Psoas muscle (tissue), 8 donors: Measurements from ENCODE around the gene PLXDC2. TPM values are rescaled to one million over a fixed set of nuclear protein-coding genes. Genes with fewer than 3 reads are reported as not detected.

Experiments
- ATAC-seq, 4 donors: fragments of 200-7000 bp; cut with Tn5 transposase; one replicate each; pipeline ENCODE4 v1.9.1; 2020; ENCODE audit warnings: moderate library complexity in 3 of 4, mild to moderate bottlenecking in 2 of 4
- DNase-seq, 2 donors: peaks; one replicate each; pipeline ENCODE4 v3.0.0-alpha.2; 2020
- H3K27ac ChIP-seq: fragments of 200-600 bp; one replicate; pipeline ENCODE4 v1.8.0; 2022
- H3K27me3 ChIP-seq, 3 donors: fragments of 200-600 bp in 1 of 3; one replicate each; pipeline versions ENCODE4 v1.6.1 to v1.8.0; 2013 to 2022; ENCODE audit warnings: low read length in 2 of 3, mild to moderate bottlenecking in 2 of 3, moderate library complexity in 1 of 3; ENCODE audit not compliant: insufficient read depth in 3 of 3
- H3K36me3 ChIP-seq, 2 donors: fragments of 200-600 bp in 1 of 2; one replicate each; pipeline versions ENCODE4 v1.6.1 to v1.8.0; 2013 to 2022; ENCODE audit warnings: low read depth in 1 of 2, mild to moderate bottlenecking in 1 of 2, moderate library complexity in 1 of 2; ENCODE audit not compliant: insufficient read depth in 1 of 2
- H3K4me1 ChIP-seq: fragments of 200-600 bp; one replicate; pipeline ENCODE4 v1.8.0; 2022
- H3K4me3 ChIP-seq: fragments of 200-600 bp; one replicate; pipeline ENCODE4 v1.8.0; 2022; ENCODE audit warnings: mild to moderate bottlenecking
- H3K9me3 ChIP-seq: fragments of 200-600 bp; one replicate; pipeline ENCODE4 v1.8.0; 2022
- CTCF ChIP-seq: fragments of 200-600 bp; IDR thresholded peaks from one replicate; pipeline ENCODE4 v1.8.0; 2022; ENCODE audit warnings: antibody characterized with exemption
- WGBS, 3 donors: extraction: QIAGEN DNeasy Blood & Tissue Kit; methylation state at CpG; one replicate each; pipeline versions ENCODE4 v1.1.6 to v1.1.7; 2013; 5-methylcytosine and 5-hydroxymethylcytosine counted together
- intact Hi-C, 2 donors: fragments of 100-400 bp; cut with DNase I; formaldehyde crosslinking; loops; one replicate each; pipeline versions ENCODE4 v1.11.0 to v1.14.2; 2022
- polyA plus RNA-seq, 3 donors: library from polyadenylated mRNA; stranded (reverse); fragments of 200-250 nt; gene quantifications; one replicate each; pipeline ENCODE4 v1.2.3, GENCODE V29; 2013
- total RNA-seq, 4 donors: library from RNA; stranded (reverse); fragmentation: NEBNext Ultra II Directional in 2 of 4; extraction: Animal tissue kit (Norgen Biotek cat#: 25700) in 2 of 4; gene quantifications; one replicate each; pipeline versions ENCODE4 v1.2.1 to v1.2.4, GENCODE V29; 2021 to 2023
- donor health status: healthy with polysubstance abuse.
- donor health status: DM: no; HTN: no; CAD: no; lungs with moderate emphysema.
- donor health status: Bipolar disorder and iron deficiency.
- donor health status: healthy.
- donor health status: DM: yes; HTN: yes; CAD: no.
- donor health status: DM: no; HTN: no; CAD: no.
- donor health status: DM: no; HTN: no; CAD: no.
- donor health status: DM: yes; HTN: yes; CAD: no.

The PLXDC2 gene
- total and polyA plus RNA-seq, 7 donors = 2.3 to 21.4 (median 9.2) TPM

DNA sequence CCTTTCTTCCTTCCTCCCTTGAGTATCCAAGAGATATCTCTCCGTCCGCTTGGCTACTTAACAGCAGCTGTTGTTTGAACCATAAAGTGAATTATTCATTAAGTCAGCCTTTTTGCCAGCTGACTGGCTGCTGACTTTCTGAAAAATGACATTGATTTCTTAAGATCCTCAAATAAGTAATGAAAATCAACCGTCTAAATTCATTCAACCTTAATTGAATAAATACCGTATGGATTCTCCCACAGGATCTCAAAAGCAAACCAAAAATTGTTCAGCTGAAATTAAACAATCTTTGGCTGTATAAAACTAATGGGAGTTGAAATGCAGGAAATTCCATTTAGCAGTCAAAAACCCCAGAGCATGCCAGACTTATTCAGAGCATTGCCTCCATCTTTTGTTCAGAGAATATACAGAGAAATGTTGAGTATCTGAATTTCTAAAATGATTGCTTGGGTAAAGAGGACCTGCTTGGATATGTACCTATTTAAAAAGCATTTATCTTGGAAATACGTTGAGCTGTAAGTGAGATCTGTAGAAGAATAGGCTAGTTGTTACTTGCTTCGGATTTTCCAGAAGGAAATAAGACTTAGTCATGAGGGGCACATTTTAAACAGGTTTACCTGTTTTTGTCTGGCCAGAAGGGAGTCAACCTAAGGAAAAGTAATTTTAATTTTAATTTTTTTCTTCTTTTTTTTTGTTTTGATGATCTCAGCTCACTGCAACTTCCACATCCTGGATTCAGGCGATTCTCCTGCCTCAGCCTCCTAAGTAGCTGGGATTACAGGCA is 136.2 kb downstream of the PLXDC2 start:
- TF ChIP-seq CTCF = no peak

GRCh38 chr10:19954601-19955000 is 138.4 kb downstream of the PLXDC2 start:
- no peaks in the 10 kb centered on the region for H3K27me3 ChIP-seq
- no peak for DNase-seq
- no peak for ATAC-seq
- TF ChIP-seq CTCF = no peak
- no peaks in the 10 kb centered on the region for H3K36me3 ChIP-seq
- no peaks in the 10 kb centered on the region for H3K9me3 ChIP-seq
- H3K27ac ChIP-seq = no peak overlapping the region
- WGBS, 3 donors = 94 to 98% (median 96%) methylated on average over 2 of the region's 2 CpGs
- H3K4me1 ChIP-seq = peaks cover 5% of the 10 kb centered on the region
- H3K4me3 ChIP-seq = no peak overlapping the region
- intact Hi-C loops = no loop called here

More for the DNA sequence above, 136.2 kb downstream of the PLXDC2 start:
- H3K27me3 ChIP-seq = no peaks in the 10 kb centered on the region
- no peak overlapping the region for H3K4me3 ChIP-seq
- ATAC-seq (no peak), DNase-seq (no peak)
- no peaks in the 10 kb centered on the region for H3K9me3 ChIP-seq
- WGBS, 3 donors = 40 to 50% (median 44%) methylated on average over 7 of the region's 7 CpGs
- H3K36me3 ChIP-seq = no peaks in the 10 kb centered on the region
- intact Hi-C loops = no loop called here
- H3K4me1 ChIP-seq = peaks cover 17% of the 10 kb centered on the region
- H3K27ac ChIP-seq = no peak overlapping the region

- Histone ChIP-seq H3K4me1 (peaks cover 5% of the 10 kb centered on the region), H3K36me3 (no peaks in the 10 kb centered on the region), H3K4me3 (no peak overlapping the region), H3K9me3 (no peaks in the 10 kb centered on the region), H3K27ac (no peak overlapping the region), H3K27me3 (no peaks in the 10 kb centered on the region)
- no peak for TF ChIP-seq CTCF
- 91 to 99% (median 97%) methylated on average over 2 of the region's 2 CpGs for WGBS, 3 donors
- intact Hi-C loops = no loop called here
- DNase-seq = no peak
- no peak for ATAC-seq
These were observed 140.3 kb downstream of the PLXDC2 start for GRCh38 chr10:19956516-19957032.

GRCh38 chr10:19958787-19959186 is 142.6 kb downstream of the PLXDC2 start:
- Histone ChIP-seq H3K27ac (no peak overlapping the region), H3K27me3 (no peaks in the 10 kb centered on the region), H3K4me1 (no peaks in the 10 kb centered on the region), H3K9me3 (no peaks in the 10 kb centered on the region), H3K4me3 (no peak overlapping the region), H3K36me3 (no peaks in the 10 kb centered on the region)
- intact Hi-C loops = no loop called here
- DNase-seq (no peak), ATAC-seq (no peak)
- no peak for TF ChIP-seq CTCF
